ENCODE measurements around the gene SLC12A7. TPM values are rescaled to one million over a fixed set of nuclear protein-coding genes. Genes with fewer than 3 reads are reported as not detected.

Gene SLC12A7
- total and polyA plus RNA-seq, 9 of the 15 experiments (the other 6 are each of a cell fraction or from before 2014, with no cell fraction given): 0.01 to 3.1 (median 0.56) TPM

- BruUV-seq (replicated peaks): no TSS peak
- Histone ChIP-seq H3K9me3 (replicated peaks; ENCODE audit: control insufficient read depth, insufficient read depth, low read depth, low read length) (no peaks in the 10 kb centered on the region), H3K4me2 (ENCODE audit: insufficient read depth, low read length) (no peak overlapping the region), H3K4me1 (replicated peaks in 1 of 2; ENCODE audit: control insufficient read depth in 2 of 2, insufficient read depth in 2 of 2, low read length in 2 of 2) (peaks cover 36 to 88% of the 10 kb centered on the region in 2 experiments; a peak in 4 of 5 replicates), H3K27ac (ENCODE audit: extremely low read depth, low read depth, low read length) (no peak overlapping the region), H2AFZ (ENCODE audit: low read depth, low read length) (no peak overlapping the region), H3K9ac (ENCODE audit: insufficient read depth in 1 of 2, low read depth in 2 of 2, low read length in 2 of 2) (peak overlapping the region in 1 of 2 experiments; percentile 48; a peak in 1 of 4 replicates), H4K20me1 (replicated peaks; ENCODE audit: control insufficient read depth, insufficient read depth, low read length) (peaks cover 30% of the 10 kb centered on the region), H3K79me2 (ENCODE audit: control insufficient read depth, insufficient read depth, low read length) (no peaks in the 10 kb centered on the region), H3K27me3 (ENCODE audit: control insufficient read depth in 2 of 2, insufficient read depth in 2 of 2, low read length in 2 of 2) (peaks cover 9 to 32% of the 10 kb centered on the region in 2 experiments; a peak in 4 of 5 replicates), H3K36me3 (ENCODE audit: control insufficient read depth, insufficient read depth, low read length) (no peaks in the 10 kb centered on the region), H3K9me1 (ENCODE audit: control insufficient read depth, insufficient read depth, low read length) (no peaks in the 10 kb centered on the region), H3K4me3 (no peak overlapping the region)
- FAIRE-seq (no peak), DNase-seq (ENCODE audit: extremely low read depth in 1 of 4, low spot score in 3 of 4) (no peak), ATAC-seq (no peak)
- ChIA-PET POLR2A (interaction anchor here (0.6 to 0.8 kb wide), 2 partner anchors 13 to 36 kb away, joined by 3 read pairs; no protein-coding TSS in a partner anchor), CTCF (ENCODE audit: low intra/inter-chr PET ratio) (no interaction called here)
- in situ Hi-C loops (cut with MboI): no loop called here
- 39% methylated on average over 26 of the region's 33 CpGs for WGBS (ENCODE audit: insufficient coverage, low coverage, missing lambda C conversion rate)
- intact Hi-C loops (cut with micrococcal nuclease): no loop called here
- TF ChIP-seq MAFK (IDR thresholded peaks at IDR 0.05; ENCODE audit: low read length) (peak; percentile 49; the same call in 1 of the 2 replicates), RBBP5 (IDR thresholded peaks at IDR 0.05; ENCODE audit: borderline replicate concordance, insufficient read depth, low read length, poor library complexity, severe bottlenecking) (no peak), ZBTB40 (IDR thresholded peaks at IDR 0.05) (no peak), ZBTB40 (CRISPR knock-in tag; IDR thresholded peaks at IDR 0.05) (no peak), MAFG (tag; conservative IDR thresholded peaks at IDR 0.05) (0 out of 2 replicates have a peak, but pooled peaks have one; percentile 11), ZNF384 (IDR thresholded peaks at IDR 0.05; ENCODE audit: low read depth, low read length) (no peak), XRCC4 (IDR thresholded peaks at IDR 0.05; ENCODE audit: extremely low read depth, insufficient read depth, insufficient read length) (no peak), ZNF316 (IDR thresholded peaks at IDR 0.05) (peak; percentile 58), ATF3 (IDR thresholded peaks at IDR 0.05) (no peak), ATF3 (CRISPR knock-in tag; conservative IDR thresholded peaks at IDR 0.05) (no peak)
These were observed 10.9 kb downstream of the SLC12A7 start for GRCh38 chr5:1100664-1101574.

Measured in K562 (cell line).